GM21390 (cell line): ENCODE data around the gene MTARC2.
"Not testable (repeated sequence)": the region's sequence is repeated elsewhere in the genome, so short reads cannot be mapped to it uniquely, and the experiment has no call there.

Experiments
- ATAC-seq: cut with Tn5 transposase; IDR thresholded peaks from one replicate; pipeline ENCODE4 v1.9.1; 2021; ENCODE audit not compliant: unreplicated experiment

The MTARC2 gene

GRCh38 chr1:220730486-220730885 lies 17.6 kb upstream of the MTARC2 start:
- no peak for ATAC-seq

- ATAC-seq, result no peak
Observed at GRCh38 chr1:220732137-220732536, 16.0 kb upstream of the MTARC2 start.

GRCh38 chr1:220732621-220733020 lies 15.5 kb upstream of the MTARC2 start:
- no peak for ATAC-seq

DNA sequence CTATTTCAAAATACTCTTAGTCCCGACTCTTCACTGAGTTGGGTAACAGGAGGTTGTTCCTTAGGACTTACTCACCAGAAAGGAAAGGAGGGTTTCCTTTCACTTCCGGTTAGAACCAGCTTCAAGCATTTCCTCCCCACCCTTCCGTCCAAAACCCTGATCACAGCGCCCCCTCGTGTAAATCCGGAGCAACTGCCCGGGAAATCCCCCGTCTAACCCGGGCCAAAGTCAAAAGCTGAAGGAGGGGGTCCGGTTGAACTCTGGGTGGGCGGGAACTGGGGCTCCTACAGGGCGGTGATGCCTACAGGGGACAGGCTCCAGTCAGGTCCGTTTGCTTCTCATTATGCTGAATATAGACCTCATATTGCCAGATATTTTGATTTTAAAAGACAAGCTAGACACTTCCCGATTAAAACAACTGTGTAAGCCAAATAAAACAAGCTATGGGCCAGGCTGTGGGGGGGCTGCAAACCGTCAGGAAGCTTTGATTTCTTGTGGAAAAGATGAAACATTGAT lies 15.0 kb upstream of the MTARC2 start:
- peak; percentile 96 for ATAC-seq

GRCh38 chr1:220734571-220735326 lies 13.4 kb upstream of the MTARC2 start:
- no peak for ATAC-seq

DNA sequence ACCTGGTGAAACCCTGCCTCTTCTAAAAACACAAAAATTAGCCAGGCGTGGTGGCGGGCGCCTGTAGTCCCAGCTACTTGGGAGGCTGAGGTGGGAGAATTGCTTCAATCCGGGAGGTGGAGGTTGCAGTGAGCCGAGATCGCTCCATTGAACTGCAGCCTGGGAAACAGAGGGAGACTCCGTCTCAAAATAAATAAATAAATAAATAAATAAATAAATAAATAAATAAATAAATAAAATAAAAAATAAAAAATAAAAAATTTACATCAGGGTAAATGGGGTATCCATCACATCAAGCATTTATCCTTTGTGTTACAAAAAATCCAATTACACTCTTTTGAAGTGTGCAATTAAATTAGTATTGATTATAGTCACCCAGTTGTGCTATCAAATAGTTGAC lies 11.8 kb upstream of the MTARC2 start:
- not testable (repeated sequence) for ATAC-seq

DNA sequence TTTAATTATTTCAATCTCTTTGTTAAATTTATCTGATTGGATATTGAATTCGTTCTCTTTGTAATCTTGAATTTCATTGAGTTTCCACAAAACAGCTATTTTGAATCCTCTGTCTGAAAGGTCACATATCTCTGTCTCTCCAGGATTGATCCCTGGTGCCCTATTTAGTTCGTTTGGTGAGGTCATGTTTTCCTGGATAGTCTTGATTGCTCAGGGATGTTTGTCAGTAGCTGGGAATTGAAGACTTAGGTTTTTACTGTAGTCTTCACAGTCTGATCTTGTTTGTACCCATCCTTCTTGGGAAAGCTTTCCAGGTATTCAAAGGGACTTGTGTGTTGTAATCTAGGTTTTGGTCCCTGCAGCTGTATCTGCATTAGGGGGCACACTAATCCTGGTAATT lies 6.8 kb upstream of the MTARC2 start:
- no peak for ATAC-seq

DNA sequence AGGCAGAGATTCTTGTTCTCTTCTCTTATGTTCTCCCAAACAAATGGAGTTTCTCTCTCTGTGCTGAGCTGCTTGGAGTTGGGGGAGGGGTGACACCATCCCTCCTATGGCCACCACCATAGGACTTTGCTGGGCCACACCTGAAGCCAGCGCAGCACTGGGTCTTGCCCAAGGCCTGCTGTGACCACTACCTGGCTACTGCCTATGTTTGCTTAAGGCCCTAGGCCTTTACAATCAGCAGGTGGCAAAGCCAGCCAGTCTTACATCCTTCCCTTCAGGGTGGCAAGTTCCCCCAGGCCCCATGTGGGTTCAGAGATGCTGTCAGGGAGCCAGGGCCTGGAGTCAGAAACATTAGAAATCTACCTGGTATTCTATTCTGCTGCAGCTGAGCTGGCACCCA lies 6.3 kb upstream of the MTARC2 start:
- no peak for ATAC-seq

- no peak for ATAC-seq
Observed at GRCh38 chr1:220742520-220742919, 5.6 kb upstream of the MTARC2 start.

DNA sequence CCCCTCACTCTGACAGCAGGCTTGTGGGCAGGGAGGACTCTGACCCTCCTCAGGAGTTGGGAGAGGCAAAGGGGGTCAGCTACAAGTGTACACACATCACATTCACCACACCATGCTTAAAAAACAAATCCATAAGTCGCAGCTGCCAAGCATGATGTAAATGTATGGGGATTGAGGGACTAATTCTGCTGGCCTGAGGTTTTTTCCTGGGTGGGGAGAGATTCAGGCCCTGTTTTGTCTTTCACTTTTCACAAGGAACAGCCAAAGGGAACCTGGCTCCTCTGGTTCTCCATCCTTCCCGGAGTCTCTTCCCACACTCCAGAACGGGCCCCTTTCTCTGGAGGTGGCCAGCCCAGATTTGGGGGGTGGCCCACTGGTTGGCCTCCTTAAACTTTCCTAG lies 1.3 kb upstream of the MTARC2 start:
- ATAC-seq, result no peak

GRCh38 chr1:220747437-220748088 lies 559 bp upstream of the MTARC2 start:
- ATAC-seq, result no peak

DNA sequence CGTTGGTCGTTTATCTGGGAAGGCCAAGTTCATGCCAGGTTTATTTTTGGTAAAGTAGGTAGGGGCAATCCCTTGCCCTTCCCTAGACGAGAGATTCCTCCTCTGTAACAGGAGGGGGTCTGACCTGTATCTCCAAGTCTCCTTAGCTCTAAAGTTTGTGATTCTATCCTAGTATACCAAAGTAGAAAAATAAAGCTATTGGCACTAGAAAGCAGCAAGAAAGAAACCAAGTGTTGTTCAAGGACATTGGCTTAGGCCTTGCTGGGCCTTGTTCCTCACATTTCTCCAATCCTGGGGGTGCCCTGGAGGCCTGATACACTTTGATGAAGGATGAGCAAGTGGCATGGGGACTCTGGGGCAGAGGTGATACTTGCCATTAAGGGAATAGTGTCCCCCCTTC lies 814 bp downstream of the MTARC2 start:
- no peak for ATAC-seq

DNA sequence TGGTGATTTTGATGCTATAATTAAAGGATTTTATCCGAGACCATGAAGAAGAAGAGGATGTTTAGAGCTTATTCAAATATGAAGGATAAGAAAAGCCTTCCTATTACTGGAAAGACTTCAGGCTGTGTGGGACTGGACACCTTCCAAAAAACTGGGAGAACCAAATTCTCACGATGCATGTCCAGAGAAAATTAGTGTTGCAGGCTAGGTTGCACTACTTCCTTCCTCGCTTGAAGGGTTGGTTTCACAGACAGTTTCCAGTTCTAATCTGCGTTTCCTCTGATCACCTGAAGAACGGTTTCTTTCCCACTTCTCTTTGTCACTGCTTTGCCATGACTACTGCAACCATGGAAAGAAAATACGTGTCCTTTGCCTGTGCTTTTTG lies 2.0 kb downstream of the MTARC2 start:
- no peak for ATAC-seq

DNA sequence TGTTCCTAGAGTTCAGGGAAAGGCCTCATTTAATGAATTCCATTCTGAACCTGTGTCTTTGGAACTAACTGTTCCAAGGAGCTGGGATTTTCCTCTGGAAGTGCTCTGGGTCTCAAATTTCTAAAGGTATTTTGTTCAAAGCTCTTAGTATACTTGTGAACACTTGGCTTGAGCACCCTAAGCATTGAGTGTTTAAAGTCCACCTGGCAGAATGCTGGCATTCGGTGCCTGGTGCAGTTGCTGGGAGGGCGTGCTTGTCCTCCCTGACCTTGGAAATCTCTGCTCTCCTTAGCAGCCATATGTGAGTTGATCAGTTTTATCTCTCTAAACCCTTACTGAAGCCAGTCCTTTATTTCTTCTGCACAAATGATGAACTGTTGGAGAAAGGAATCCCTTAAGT lies 3.0 kb downstream of the MTARC2 start:
- no peak for ATAC-seq

DNA sequence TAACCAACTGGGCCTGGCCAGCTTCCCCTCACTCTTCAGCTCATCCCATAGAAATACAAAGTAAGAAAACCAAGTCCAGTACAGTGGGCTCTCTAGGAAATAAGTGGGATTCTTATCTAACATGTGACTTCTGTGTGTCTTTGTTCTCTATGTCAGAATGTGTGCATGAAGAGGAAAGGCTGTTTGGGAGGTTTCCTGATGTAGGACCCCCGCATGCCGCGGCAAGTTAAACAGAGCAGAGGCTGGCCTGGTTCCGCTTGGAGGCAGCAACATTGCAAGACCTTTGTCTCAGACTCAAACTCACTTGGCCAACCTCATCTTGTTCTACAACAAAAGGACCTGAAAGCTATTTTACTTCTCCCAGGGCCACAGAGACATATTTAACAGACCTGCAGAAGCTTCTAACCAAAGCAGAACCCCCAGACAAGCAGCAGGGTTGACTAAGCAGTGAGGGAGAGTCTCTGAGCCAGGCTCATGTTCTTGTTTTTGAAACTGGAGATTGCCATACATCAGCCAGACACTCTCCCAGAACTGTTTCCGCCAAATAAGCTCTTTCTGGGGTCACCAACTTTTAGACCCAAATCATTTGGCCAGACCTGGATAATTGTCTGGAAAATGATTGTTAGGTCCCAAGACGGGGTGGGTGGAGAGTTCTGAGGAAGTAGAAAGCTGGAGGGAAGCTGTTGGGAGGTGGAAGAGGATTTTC lies 6.2 kb downstream of the MTARC2 start:
- ATAC-seq, result no peak

DNA sequence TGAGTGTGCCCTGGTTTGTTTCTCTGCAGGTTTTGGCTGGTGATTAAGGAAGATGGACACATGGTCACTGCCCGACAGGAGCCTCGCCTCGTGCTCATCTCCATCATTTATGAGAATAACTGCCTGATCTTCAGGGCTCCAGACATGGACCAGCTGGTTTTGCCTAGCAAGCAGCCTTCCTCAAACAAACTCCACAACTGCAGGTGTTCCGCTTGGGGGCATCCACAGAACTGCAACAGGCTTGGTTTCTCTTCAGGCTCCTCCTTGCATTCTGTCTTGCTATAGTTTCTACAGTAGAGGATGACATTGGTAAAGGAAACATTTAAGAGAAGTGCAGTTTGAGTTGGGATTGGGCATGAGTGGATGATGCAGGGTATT lies 6.8 kb downstream of the MTARC2 start:
- no peak for ATAC-seq

GRCh38 chr1:220755309-220755708 lies 7.2 kb downstream of the MTARC2 start:
- no peak for ATAC-seq

DNA sequence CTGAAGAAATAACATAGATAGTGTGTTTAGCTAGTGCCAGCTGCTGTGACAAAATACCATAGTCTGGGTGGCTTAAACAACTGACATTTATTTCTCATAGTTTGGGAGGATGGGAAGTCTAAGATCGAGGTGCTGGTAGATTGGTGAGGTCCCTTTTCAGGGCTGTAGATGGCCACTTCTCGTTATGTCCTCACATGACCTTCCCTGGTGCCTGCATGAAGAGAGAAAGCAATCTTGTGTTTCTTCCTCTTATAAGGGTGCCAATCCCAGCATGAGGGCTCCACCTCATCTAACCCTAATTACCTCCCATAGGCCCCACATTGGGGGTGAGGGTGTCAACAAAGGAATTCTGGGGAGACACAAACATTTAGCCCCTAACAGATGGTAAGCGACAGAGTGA lies 9.3 kb downstream of the MTARC2 start:
- no peak for ATAC-seq

DNA sequence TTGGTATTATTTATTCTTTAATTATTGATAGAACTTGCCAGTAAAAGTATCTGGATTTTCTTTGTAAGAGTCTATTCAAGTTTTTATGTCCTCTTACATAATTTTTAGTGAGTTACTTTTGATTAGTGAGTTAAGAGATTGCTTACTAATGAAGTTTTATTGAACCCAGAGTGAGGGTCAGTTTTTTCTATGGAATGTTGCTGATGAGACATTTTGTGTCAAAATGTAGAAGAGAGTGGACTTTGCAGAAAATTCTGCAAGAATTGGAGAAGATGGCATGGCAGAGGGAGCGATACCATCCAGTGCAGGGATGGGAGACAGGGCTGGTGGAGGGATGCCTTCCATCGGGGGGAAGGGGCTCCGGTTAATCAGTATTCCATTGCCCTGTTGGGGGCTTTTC lies 11.0 kb downstream of the MTARC2 start:
- ATAC-seq, result no peak

- ATAC-seq, result no peak
Observed at GRCh38 chr1:220761688-220762427, 13.7 kb downstream of the MTARC2 start.

GRCh38 chr1:220764757-220765156 lies 16.6 kb downstream of the MTARC2 start:
- ATAC-seq, result no peak
